Measurements from ENCODE around the gene LBR. TPM values are rescaled to one million over a fixed set of nuclear protein-coding genes. Genes with fewer than 3 reads are reported as not detected.

The LBR gene
- total and polyA plus RNA-seq, 2 experiments from 2014 or later, result 50.6 to 91.3 TPM

GRCh38 chr1:225373155-225373554 lies 54.7 kb downstream of the LBR start:
- no peak overlapping the region for H3K4me3 Mint-ChIP-seq
- no peaks in the 10 kb centered on the region for H3K9me3 Mint-ChIP-seq
- TF ChIP-seq EZH2 (IDR thresholded peaks at IDR 0.05; ENCODE audit: low read depth, unreplicated experiment), result no peak
- no peak for TF ChIP-seq ETS1 (IDR thresholded peaks at IDR 0.05)
- no peak for TF ChIP-seq CTCF (conservative IDR thresholded peaks at IDR 0.05; ENCODE audit: low read depth in 2 of 2)
- TF ChIP-seq ZNF331 (CRISPR knock-in tag; IDR thresholded peaks at IDR 0.05; ENCODE audit: low read depth), result no peak
- no peak for TF ChIP-seq ZNF462 (CRISPR knock-in tag; IDR thresholded peaks at IDR 0.05)
- TF ChIP-seq STAT1 (IDR thresholded peaks at IDR 0.05; ENCODE audit: unreplicated experiment), result no peak
- no peak for TF ChIP-seq JUNB (IDR thresholded peaks at IDR 0.05; ENCODE audit: unreplicated experiment)
- TF ChIP-seq ZNF114 (CRISPR knock-in tag; IDR thresholded peaks at IDR 0.05), result no peak
- no peak for TF ChIP-seq EZH2phosphoT487 (IDR thresholded peaks at IDR 0.05; ENCODE audit: unreplicated experiment)
- TF ChIP-seq REST (IDR thresholded peaks at IDR 0.05; ENCODE audit: unreplicated experiment), result no peak

More at GRCh38 chr1:225373155-225373554, 54.7 kb downstream of the LBR start:
- Histone ChIP-seq H3K4me3 (no peak overlapping the region), H4K20me1 (replicated peaks; ENCODE audit: insufficient read depth) (no peaks in the 10 kb centered on the region), H3K4me2 (no peak overlapping the region), H3K9me2 (ENCODE audit: insufficient read depth) (no peaks in the 10 kb centered on the region), H3K27me3 (ENCODE audit: insufficient read depth) (peaks cover 15% of the 10 kb centered on the region), H3K36me3 (ENCODE audit: insufficient read depth) (no peaks in the 10 kb centered on the region), H3K79me2 (replicated peaks; ENCODE audit: insufficient read depth) (no peaks in the 10 kb centered on the region), H3F3A (replicated peaks; ENCODE audit: low read depth) (no peaks in the 10 kb centered on the region), H2AFZ (no peak overlapping the region), H3K27ac (ENCODE audit: low read depth) (no peak overlapping the region), H3K4me1 (ENCODE audit: insufficient read depth) (peaks cover 3% of the 10 kb centered on the region; the same call in 1 of the 2 replicates)
- no peak overlapping the region for H3K27ac Mint-ChIP-seq
- no peak for DNase-seq (ENCODE audit: low spot score)
- peaks cover 1% of the 10 kb centered on the region; the same call in 1 of the 3 replicates for H3K4me1 Mint-ChIP-seq
- H3K36me3 Mint-ChIP-seq (ENCODE audit: low read depth), result no peaks in the 10 kb centered on the region
- H3K27me3 Mint-ChIP-seq (ENCODE audit: insufficient read depth, low read depth, poor library complexity), result peaks cover 4% of the 10 kb centered on the region
- ATAC-seq, result no peak

Data from GM23338 (cell line).